ENCODE results near the gene GP1BB. TPM values are rescaled to one million over a fixed set of nuclear protein-coding genes. Genes with fewer than 3 reads are reported as not detected.

GP1BB gene
- total and polyA plus RNA-seq, 8 donors, result 3.3 to 11.1 (median 5.4) TPM; not detected in 1

DNA sequence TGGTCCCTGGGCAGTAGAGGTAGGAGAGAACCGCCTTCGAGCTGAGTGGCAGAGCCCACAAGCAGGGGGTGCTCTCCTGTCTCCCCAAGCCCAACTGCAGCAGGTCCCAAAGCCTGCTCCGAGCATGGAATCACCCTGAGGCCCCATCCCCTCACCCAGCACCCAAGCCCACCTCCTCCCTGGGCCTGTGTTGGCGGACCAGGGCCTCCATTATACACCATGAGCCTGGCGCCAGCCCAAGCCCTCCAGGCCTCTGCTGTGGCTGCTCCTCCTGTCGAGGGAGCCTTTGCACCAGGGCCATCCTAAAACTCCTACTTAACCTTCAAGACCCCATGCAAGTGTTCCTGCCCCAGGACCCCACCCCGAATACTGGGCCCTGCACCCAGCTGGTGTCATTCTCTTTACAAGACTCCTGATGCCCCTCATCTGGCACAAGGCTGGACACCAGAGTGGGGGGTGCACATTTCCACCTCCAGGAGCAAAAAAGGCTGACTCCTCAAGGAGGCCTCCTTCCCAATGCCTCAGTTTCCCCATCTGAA, 16.6 kb downstream of the GP1BB start:
- intact Hi-C loops (cut with DNase I), result no loop called here
- DNase-seq, result no peak

DNA sequence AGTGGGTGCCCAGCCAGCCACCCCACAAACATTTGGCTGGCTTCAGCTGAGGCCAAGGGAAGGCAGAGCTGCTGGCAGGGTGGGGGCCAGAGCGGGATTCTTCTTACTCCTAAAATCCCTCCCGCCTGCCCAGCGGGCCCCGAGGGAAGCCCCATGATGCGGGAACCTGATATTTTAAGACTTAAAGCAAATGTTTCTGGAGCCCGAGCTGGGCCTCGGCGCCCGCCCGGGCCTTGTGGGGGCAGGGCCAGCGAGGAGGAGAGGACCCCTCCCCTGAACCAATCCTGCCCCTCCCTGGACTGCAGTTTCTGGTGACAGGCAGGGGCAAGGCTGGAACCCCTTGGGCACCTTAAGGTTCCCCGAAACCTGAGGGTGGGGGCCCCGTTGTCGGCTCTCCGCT, 17.2 kb downstream of the GP1BB start:
- no peak for ATAC-seq
- TF ChIP-seq, protein P1, sequence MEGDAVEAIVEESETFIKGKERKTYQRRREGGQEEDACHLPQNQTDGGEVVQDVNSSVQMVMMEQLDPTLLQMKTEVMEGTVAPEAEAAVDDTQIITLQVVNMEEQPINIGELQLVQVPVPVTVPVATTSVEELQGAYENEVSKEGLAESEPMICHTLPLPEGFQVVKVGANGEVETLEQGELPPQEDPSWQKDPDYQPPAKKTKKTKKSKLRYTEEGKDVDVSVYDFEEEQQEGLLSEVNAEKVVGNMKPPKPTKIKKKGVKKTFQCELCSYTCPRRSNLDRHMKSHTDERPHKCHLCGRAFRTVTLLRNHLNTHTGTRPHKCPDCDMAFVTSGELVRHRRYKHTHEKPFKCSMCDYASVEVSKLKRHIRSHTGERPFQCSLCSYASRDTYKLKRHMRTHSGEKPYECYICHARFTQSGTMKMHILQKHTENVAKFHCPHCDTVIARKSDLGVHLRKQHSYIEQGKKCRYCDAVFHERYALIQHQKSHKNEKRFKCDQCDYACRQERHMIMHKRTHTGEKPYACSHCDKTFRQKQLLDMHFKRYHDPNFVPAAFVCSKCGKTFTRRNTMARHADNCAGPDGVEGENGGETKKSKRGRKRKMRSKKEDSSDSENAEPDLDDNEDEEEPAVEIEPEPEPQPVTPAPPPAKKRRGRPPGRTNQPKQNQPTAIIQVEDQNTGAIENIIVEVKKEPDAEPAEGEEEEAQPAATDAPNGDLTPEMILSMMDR (IDR thresholded peaks at IDR 0.05), result no peak
- Histone ChIP-seq H3K27me3 (peaks cover 0 to 11% of the 10 kb centered on the region in 2 donors), H3K36me3 (no peaks in the 10 kb centered on the region), H3K27ac (no peak overlapping the region), H3K4me3 (no peak overlapping the region), H3K9me3 (no peaks in the 10 kb centered on the region), H3K4me1 (no peaks in the 10 kb centered on the region)
- DNase-seq, result no peak
- intact Hi-C loops (cut with DNase I), result no loop called here

More for the DNA sequence above, 16.6 kb downstream of the GP1BB start:
- no peak for ATAC-seq
- Histone ChIP-seq H3K4me1 (no peaks in the 10 kb centered on the region), H3K36me3 (no peaks in the 10 kb centered on the region), H3K27ac (no peak overlapping the region), H3K9me3 (no peaks in the 10 kb centered on the region), H3K27me3 (peaks cover 0 to 11% of the 10 kb centered on the region in 2 donors), H3K4me3 (no peak overlapping the region)
- TF ChIP-seq, protein P1 (IDR thresholded peaks at IDR 0.05), result no peak

DNA sequence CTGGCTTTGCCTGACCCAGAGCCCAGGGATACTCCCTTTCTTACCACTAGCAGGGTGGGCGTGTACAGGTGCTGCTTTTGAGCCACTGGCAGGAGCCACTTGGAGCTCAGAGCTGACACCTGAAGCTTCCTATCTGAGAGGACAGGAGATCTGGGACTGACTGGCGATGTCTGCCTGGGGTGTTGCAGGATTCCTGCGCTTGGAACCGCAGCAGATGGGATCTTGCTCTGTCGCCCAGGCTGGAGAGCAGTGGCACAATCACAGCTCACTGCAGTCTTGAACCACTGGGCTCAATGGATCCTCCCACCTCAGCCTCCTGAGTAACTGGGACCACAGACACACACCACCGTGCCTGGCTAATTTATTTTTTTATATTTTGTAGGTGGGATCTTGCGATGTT, 17.7 kb downstream of the GP1BB start:
- TF ChIP-seq, protein P1 (IDR thresholded peaks at IDR 0.05), result no peak
- peaks cover 0 to 11% of the 10 kb centered on the region in 2 donors for H3K27me3 ChIP-seq
- H3K27ac ChIP-seq, result no peak overlapping the region
- no peak for DNase-seq
- H3K9me3 ChIP-seq, result no peaks in the 10 kb centered on the region
- H3K4me1 ChIP-seq, result no peaks in the 10 kb centered on the region
- intact Hi-C loops (cut with DNase I), result no loop called here
- H3K36me3 ChIP-seq, result no peaks in the 10 kb centered on the region
- ATAC-seq, result no peak
- no peak overlapping the region for H3K4me3 ChIP-seq

DNA sequence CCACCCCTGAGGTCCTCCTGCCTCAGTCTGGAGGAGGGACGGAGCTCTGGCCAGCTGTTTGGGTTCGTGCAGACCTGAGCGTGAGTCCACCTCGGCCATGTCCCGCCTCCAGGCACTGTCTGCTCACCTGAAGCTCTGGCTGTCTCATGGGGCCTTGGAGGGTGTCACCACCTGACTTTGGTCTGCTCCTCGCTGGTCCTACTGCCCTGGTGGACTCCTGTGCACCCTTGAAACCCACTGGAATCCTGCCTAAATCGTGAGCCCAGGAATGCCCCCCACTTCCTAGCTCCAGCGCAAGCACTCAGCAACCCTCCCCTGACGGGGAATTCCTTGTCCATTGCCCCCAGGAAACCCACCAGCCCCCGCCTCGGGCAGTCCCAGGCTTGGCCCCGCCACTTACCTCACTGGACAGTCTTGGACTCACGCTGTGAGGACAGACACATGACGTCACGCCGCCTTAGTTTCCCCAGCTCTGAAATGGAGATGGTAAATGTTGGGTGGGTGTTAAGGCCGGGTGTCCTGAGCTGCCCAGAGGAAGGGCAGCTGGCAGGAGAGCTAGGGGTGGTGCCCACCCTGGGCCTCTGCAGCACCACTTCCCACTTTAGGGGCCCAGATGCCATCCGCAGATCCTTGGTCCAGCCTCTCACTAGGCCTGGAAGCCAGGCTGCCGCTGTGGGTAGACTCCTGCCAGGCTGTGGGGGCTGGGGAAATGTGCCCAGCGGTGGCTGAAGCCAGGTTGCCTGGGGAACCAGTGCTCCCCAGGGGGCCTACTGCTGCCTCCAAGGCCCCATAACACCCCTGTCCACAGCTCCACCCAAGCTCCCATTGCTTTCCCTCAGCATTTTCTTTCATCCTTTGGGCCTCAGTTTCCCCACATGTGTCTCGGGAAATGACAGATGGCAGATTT, 19.1 kb downstream of the GP1BB start:
- no peaks in the 10 kb centered on the region for H3K4me1 ChIP-seq
- intact Hi-C loops (cut with DNase I), result no loop called here

DNA sequence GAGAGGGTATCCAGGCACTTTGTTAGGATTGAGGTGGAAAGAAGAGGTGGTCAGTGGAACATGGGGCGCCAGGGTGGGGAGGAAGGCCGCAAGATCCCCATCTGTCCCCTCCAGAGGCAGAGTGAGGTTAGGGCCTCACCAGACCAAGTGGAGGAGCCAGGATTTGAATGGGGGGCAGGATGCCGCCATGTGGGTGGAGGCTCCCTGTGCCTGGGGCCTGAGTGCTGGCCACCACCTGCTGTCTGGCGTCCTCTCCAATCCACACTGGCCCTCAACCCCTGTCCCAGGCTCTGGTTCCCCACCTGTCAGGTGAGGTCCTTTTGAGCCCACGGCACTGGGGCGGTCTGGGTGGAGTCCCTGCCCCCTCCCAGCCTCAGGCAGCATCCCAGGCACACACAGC, 19.7 kb downstream of the GP1BB start:
- Histone ChIP-seq H3K9me3 (no peaks in the 10 kb centered on the region), H3K4me3 (no peak overlapping the region), H3K27me3 (peaks cover 0 to 4% of the 10 kb centered on the region in 2 donors), H3K36me3 (no peaks in the 10 kb centered on the region), H3K4me1 (no peaks in the 10 kb centered on the region), H3K27ac (no peak overlapping the region)
- intact Hi-C loops (cut with DNase I), result no loop called here
- DNase-seq (no peak), ATAC-seq (no peak)
- TF ChIP-seq, protein P1 (IDR thresholded peaks at IDR 0.05), result no peak

More for the DNA sequence above, 19.1 kb downstream of the GP1BB start:
- Histone ChIP-seq H3K36me3 (no peaks in the 10 kb centered on the region), H3K4me3 (no peak overlapping the region), H3K27ac (no peak overlapping the region), H3K9me3 (no peaks in the 10 kb centered on the region), H3K27me3 (peaks cover 0 to 4% of the 10 kb centered on the region in 2 donors)
- DNase-seq (no peak), ATAC-seq (no peak)
- TF ChIP-seq, protein P1 (IDR thresholded peaks at IDR 0.05), result no peak
